A673 (cell line): Measurements from ENCODE around the gene B4GALT4. TPM values are rescaled to one million over a fixed set of nuclear protein-coding genes. Genes with fewer than 3 reads are reported as not detected.

Experiments
- BruUV-seq: library from RNA; stranded (reverse); fragments of 400-500 nt; replicated peaks from 2 replicates; lab custom pipeline; 2021; lab: Mats Ljungman, UMichigan
- CTCF ChIA-PET: fragments of 300-600 bp; sonication (Branson Sonifier 250); formaldehyde crosslinking; loops from one replicate; lab custom pipeline; 2022; ENCODE audit warnings: antibody characterized with exemption; lab: Charles Lee
- POLR2A ChIA-PET: fragments of 300-600 bp; sonication (Branson Sonifier 250); formaldehyde crosslinking; loops from one replicate; lab custom pipeline; 2022; ENCODE audit warnings: antibody characterized with exemption; ENCODE audit not compliant: low non-redundant PET; lab: Charles Lee
- DNase-seq: peaks from one replicate; pipeline ENCODE4 v3.0.0-alpha.2; 2015; ENCODE audit warnings: low spot score
- H3K27ac ChIP-seq: fragments of 200-600 bp; sonication (generic); 2 replicates; pipeline ENCODE4 v1.5.1; 2016; ENCODE audit warnings: mixed run types, low read depth, mild to moderate bottlenecking, mixed read lengths, antibody characterized with exemption, low read length; ENCODE audit not compliant: poor library complexity, severe bottlenecking
- H3K27me3 ChIP-seq: fragments of 200-600 bp; sonication (generic); replicated peaks from 2 replicates; pipeline ENCODE4 v1.6.1; 2017; ENCODE audit warnings: mixed run types, low read depth, mild to moderate bottlenecking, mixed read lengths, antibody characterized with exemption, low read length; ENCODE audit not compliant: insufficient read depth, poor library complexity
- H3K36me3 ChIP-seq: fragments of 200-600 bp; sonication (generic); 2 replicates; pipeline ENCODE4 v1.6.1; 2016; ENCODE audit warnings: mixed run types, mild to moderate bottlenecking, mixed read lengths, antibody characterized with exemption, low read length; ENCODE audit not compliant: insufficient read depth, poor library complexity, severe bottlenecking
- H3K4me1 ChIP-seq: fragments of 200-600 bp; sonication (generic); 2 replicates; pipeline ENCODE4 v1.6.1; 2017; ENCODE audit warnings: mixed run types, mild to moderate bottlenecking, mixed read lengths, antibody characterized with exemption, low read length; ENCODE audit not compliant: insufficient read depth, poor library complexity, severe bottlenecking
- H3K4me3 ChIP-seq: fragments of 200-600 bp; sonication (generic); 2 replicates; pipeline ENCODE4 v1.5.1; 2016; ENCODE audit warnings: low read depth, mixed run types, mild to moderate bottlenecking, mixed read lengths, low read length; ENCODE audit not compliant: poor library complexity, severe bottlenecking
- H3K9me3 ChIP-seq: fragments of 200-600 bp; sonication (generic); 2 replicates; pipeline ENCODE4 v1.6.1; 2016; ENCODE audit warnings: mixed run types, low read depth, mild to moderate bottlenecking, mixed read lengths, antibody characterized with exemption, low read length; ENCODE audit not compliant: poor library complexity, severe bottlenecking
- CTCF ChIP-seq: fragments of 300-800, 200-600 bp; sonication (generic); conservative IDR thresholded peaks from 2 replicates; pipeline ENCODE4 v1.5.1; 2017; ENCODE audit warnings: low read depth, mild to moderate bottlenecking, antibody characterized with exemption, low read length, moderate library complexity, mixed read lengths
- EZH2 ChIP-seq: fragments of 200-600 bp; sonication (generic); IDR thresholded peaks from 2 replicates; pipeline ENCODE4 v1.6.1; 2017; ENCODE audit warnings: borderline replicate concordance, low read depth, mild to moderate bottlenecking, mixed read lengths, antibody characterized with exemption, low read length; ENCODE audit not compliant: poor library complexity, severe bottlenecking
- intact Hi-C: fragments of 100-400 bp; cut with micrococcal nuclease; formaldehyde crosslinking; loops from one replicate; pipeline ENCODE4 v1.10.0; 2022; ENCODE audit not compliant: unreplicated experiment
- total RNA-seq: library from RNA; stranded (reverse); gene quantifications from 2 replicates; pipeline ENCODE4 v1.2.3, GENCODE V29; 2021

The B4GALT4 gene
- total RNA-seq, 1 experiment from 2014 or later: 10.8 TPM

DNA sequence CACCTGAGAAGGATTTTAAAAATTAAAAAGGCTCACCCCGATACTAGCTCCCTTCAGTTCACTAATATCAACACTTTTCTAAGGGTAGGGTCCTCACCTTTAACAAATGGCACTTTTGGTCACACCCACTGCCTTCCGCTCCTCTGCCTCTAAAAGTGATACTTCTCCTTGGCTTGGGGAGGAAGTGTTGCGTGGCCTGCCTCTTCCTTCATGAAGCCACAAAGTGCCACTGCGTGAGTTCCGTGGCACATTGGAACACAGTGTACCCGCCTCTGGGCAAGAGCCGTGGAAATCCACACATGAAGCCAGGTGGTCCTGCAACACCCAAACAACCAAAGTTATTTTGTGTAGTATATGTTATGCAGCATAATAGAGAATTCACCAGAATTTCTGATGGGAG is 3.9 kb downstream of the B4GALT4 start:
- DNase-seq: no peak
- intact Hi-C loops: no loop called here
- POLR2A ChIA-PET: no interaction called here
- BruUV-seq: no TSS peak
- no peak overlapping the region for H3K27ac ChIP-seq
- H3K4me1 ChIP-seq: peaks cover 11% of the 10 kb centered on the region
- no peak overlapping the region for H3K4me3 ChIP-seq
- no peaks in the 10 kb centered on the region for H3K36me3 ChIP-seq
- H3K9me3 ChIP-seq: no peaks in the 10 kb centered on the region
- CTCF ChIA-PET: no interaction called here
- H3K27me3 ChIP-seq: no peaks in the 10 kb centered on the region
- TF ChIP-seq CTCF (no peak), EZH2 (no peak)

GRCh38 chr3:119235151-119235550 is 5.5 kb downstream of the B4GALT4 start:
- ChIA-PET CTCF (no interaction called here), POLR2A (no interaction called here)
- no peaks in the 10 kb centered on the region for H3K9me3 ChIP-seq
- DNase-seq: no peak
- no peak overlapping the region for H3K27ac ChIP-seq
- H3K4me3 ChIP-seq: no peak overlapping the region
- intact Hi-C loops: no loop called here
- H3K27me3 ChIP-seq: no peaks in the 10 kb centered on the region
- H3K4me1 ChIP-seq: peaks cover 3% of the 10 kb centered on the region
- H3K36me3 ChIP-seq: no peaks in the 10 kb centered on the region
- TF ChIP-seq CTCF: no peak
- no peak for TF ChIP-seq EZH2
- BruUV-seq: no TSS peak

- H3K27me3 ChIP-seq: no peaks in the 10 kb centered on the region
- ChIA-PET CTCF (no interaction called here), POLR2A (no interaction called here)
- TF ChIP-seq EZH2 (no peak), CTCF (no peak)
- H3K9me3 ChIP-seq: no peaks in the 10 kb centered on the region
- no peak overlapping the region for H3K4me3 ChIP-seq
- no peak for DNase-seq
- H3K4me1 ChIP-seq: no peaks in the 10 kb centered on the region
- intact Hi-C loops: no loop called here
- H3K36me3 ChIP-seq: no peaks in the 10 kb centered on the region
- no TSS peak for BruUV-seq
- no peak overlapping the region for H3K27ac ChIP-seq
Measured at GRCh38 chr3:119234610-119235009, 6.1 kb downstream of the B4GALT4 start.
